Parathyroid adenoma (tissue), 2 donors: ENCODE results near the gene MYO9B.
"Not testable (repeated sequence)": the region's sequence is repeated elsewhere in the genome, so short reads cannot be mapped to it uniquely, and the experiment has no call there.

Source experiments
- H2AFZ ChIP-seq: fragments of 300-600 bp; sonication (generic); one replicate; pipeline ENCODE4 v1.7.0; 2017; ENCODE audit warnings: antibody characterized with exemption, mild to moderate bottlenecking
- H3K27ac ChIP-seq: fragments of 300-600 bp; sonication (generic); one replicate; pipeline ENCODE4 v1.7.0; 2017
- H3K27me3 ChIP-seq: fragments of 300-600 bp; sonication (generic); one replicate; pipeline ENCODE4 v1.7.0; 2017; ENCODE audit warnings: low read length; ENCODE audit not compliant: control insufficient read depth, insufficient read depth
- H3K36me3 ChIP-seq: fragments of 300-600 bp; sonication (generic); one replicate; pipeline ENCODE4 v1.7.0; 2017; ENCODE audit warnings: low read length; ENCODE audit not compliant: control insufficient read depth, insufficient read depth
- H3K4me1 ChIP-seq: fragments of 300-600 bp; sonication (generic); one replicate; pipeline ENCODE4 v1.7.0; 2017; ENCODE audit warnings: control low read depth
- H3K4me2 ChIP-seq: fragments of 300-600 bp; sonication (generic); one replicate; pipeline ENCODE4 v1.7.0; 2017; ENCODE audit warnings: low read length
- H3K4me3 ChIP-seq: fragments of 300-600 bp; sonication (generic); one replicate; pipeline ENCODE4 v1.7.0; 2017; ENCODE audit warnings: low read depth, low read length
- H3K79me2 ChIP-seq: fragments of 300-600 bp; sonication (generic); one replicate; pipeline ENCODE4 v1.7.0; 2017; ENCODE audit warnings: control low read depth
- H3K9ac ChIP-seq: fragments of 300-600 bp; sonication (generic); one replicate; pipeline ENCODE4 v1.7.0; 2017; ENCODE audit warnings: mild to moderate bottlenecking
- H3K9me3 ChIP-seq: fragments of 300-600 bp; sonication (generic); one replicate; pipeline ENCODE4 v1.7.0; 2017; ENCODE audit warnings: low read length; ENCODE audit not compliant: control insufficient read depth
- TF ChIP-seq, protein P1 (sequence below): fragments of 300-600 bp; sonication (generic); IDR thresholded peaks from one replicate; pipeline ENCODE4 v1.7.0; 2017; ENCODE audit warnings: antibody characterized with exemption, mild to moderate bottlenecking
- donor health status: primary hyperparathyroidism.

The MYO9B gene

GRCh38 chr19:17101686-17102628 is 26.4 kb downstream of the MYO9B start:
- TF ChIP-seq, protein P1, sequence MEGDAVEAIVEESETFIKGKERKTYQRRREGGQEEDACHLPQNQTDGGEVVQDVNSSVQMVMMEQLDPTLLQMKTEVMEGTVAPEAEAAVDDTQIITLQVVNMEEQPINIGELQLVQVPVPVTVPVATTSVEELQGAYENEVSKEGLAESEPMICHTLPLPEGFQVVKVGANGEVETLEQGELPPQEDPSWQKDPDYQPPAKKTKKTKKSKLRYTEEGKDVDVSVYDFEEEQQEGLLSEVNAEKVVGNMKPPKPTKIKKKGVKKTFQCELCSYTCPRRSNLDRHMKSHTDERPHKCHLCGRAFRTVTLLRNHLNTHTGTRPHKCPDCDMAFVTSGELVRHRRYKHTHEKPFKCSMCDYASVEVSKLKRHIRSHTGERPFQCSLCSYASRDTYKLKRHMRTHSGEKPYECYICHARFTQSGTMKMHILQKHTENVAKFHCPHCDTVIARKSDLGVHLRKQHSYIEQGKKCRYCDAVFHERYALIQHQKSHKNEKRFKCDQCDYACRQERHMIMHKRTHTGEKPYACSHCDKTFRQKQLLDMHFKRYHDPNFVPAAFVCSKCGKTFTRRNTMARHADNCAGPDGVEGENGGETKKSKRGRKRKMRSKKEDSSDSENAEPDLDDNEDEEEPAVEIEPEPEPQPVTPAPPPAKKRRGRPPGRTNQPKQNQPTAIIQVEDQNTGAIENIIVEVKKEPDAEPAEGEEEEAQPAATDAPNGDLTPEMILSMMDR = no peak
- no peak overlapping the region for H2AFZ ChIP-seq
- no peaks in the 10 kb centered on the region for H3K4me1 ChIP-seq
- H3K27me3 ChIP-seq = no peaks in the 10 kb centered on the region
- no peak overlapping the region for H3K4me3 ChIP-seq
- peaks cover 15% of the 10 kb centered on the region for H3K79me2 ChIP-seq
- H3K9me3 ChIP-seq = no peaks in the 10 kb centered on the region
- no peak overlapping the region for H3K27ac ChIP-seq
- H3K9ac ChIP-seq = no peak overlapping the region
- H3K4me2 ChIP-seq = no peak overlapping the region
- no peaks in the 10 kb centered on the region for H3K36me3 ChIP-seq

DNA sequence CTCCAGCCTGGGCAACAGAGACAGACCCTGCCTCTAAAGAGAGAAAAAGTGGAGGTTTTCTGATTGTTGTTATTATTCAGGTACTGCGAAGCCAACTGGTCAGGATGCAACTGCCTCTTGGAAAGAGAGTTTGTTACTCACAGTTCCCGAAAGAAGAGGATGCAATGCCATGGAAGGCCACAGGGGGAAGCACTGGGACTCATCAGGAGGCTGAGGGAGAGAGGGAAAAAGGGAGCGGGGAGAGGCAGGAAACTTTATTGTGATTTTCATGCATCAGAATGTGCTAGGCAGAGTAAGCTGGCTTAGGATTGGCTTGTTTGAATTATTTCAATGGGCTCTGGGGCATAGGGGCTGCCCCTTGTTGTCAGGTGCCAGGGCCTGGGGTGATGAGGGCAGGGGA is 27.6 kb downstream of the MYO9B start:
- Histone ChIP-seq H3K4me1 (no peaks in the 10 kb centered on the region), H3K9me3 (no peaks in the 10 kb centered on the region), H3K4me2 (no peak overlapping the region), H3K36me3 (no peaks in the 10 kb centered on the region), H3K79me2 (peaks cover 12% of the 10 kb centered on the region), H3K9ac (no peak overlapping the region), H2AFZ (no peak overlapping the region), H3K27me3 (no peaks in the 10 kb centered on the region), H3K4me3 (no peak overlapping the region), H3K27ac (no peak overlapping the region)
- TF ChIP-seq, protein P1 = peak; percentile 15

DNA sequence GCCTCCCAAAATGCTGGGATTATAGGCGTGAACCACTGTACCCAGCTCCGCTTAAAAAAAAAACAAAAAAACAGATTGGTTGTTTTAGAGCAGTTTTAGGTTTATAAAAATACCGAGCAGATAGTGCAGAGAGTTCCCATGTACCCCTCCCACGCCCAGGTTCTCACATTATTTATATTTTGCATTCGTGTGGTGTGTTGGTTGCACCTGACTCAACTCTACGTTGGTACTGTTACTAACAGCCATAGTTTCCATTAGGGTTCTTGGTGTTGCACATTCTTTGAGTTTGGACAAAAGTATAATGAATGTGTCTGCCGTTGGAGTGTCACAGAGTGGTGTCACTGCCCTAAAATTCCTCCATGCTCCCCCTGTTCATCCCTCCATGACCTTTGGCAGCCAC is 29.1 kb downstream of the MYO9B start:
- peaks cover 5% of the 10 kb centered on the region for H3K79me2 ChIP-seq
- H3K27me3 ChIP-seq = no peaks in the 10 kb centered on the region
- TF ChIP-seq, protein P1 = no peak
- H3K4me2 ChIP-seq = no peak overlapping the region
- no peaks in the 10 kb centered on the region for H3K9me3 ChIP-seq
- H3K4me1 ChIP-seq = no peaks in the 10 kb centered on the region
- H3K4me3 ChIP-seq = no peak overlapping the region
- no peak overlapping the region for H2AFZ ChIP-seq
- no peak overlapping the region for H3K27ac ChIP-seq
- no peaks in the 10 kb centered on the region for H3K36me3 ChIP-seq
- H3K9ac ChIP-seq = no peak overlapping the region

DNA sequence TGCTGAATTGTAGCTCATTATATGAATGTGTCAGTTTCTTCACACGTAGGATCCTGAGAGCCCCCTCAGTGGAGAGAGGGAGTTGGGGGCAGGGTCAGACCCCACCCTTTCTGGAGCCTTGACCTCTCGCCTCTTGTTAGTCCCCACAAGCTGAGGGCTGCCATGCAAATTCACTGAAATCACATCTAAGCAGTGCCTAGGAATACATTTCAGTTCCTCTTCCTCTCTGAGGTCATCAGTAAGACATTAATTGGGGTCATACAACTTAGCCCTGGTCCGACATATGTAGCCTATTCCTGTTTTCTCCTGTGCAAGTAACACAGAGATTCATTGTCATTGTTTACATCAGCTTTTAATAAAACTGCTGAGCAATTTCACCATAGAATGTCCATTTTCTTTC is 30.0 kb downstream of the MYO9B start:
- H3K4me3 ChIP-seq = no peak overlapping the region
- H3K4me2 ChIP-seq = no peak overlapping the region
- H3K9ac ChIP-seq = no peak overlapping the region
- H3K4me1 ChIP-seq = no peaks in the 10 kb centered on the region
- H3K27me3 ChIP-seq = no peaks in the 10 kb centered on the region
- no peaks in the 10 kb centered on the region for H3K36me3 ChIP-seq
- H3K27ac ChIP-seq = no peak overlapping the region
- TF ChIP-seq, protein P1 = no peak
- H3K9me3 ChIP-seq = no peaks in the 10 kb centered on the region
- H3K79me2 ChIP-seq = peaks cover 5% of the 10 kb centered on the region
- no peak overlapping the region for H2AFZ ChIP-seq

- not testable (repeated sequence) for H2AFZ ChIP-seq, H3K9me3 ChIP-seq, H3K9ac ChIP-seq, H3K4me2 ChIP-seq, H3K4me3 ChIP-seq, H3K4me1 ChIP-seq, H3K27me3 ChIP-seq, H3K27ac ChIP-seq, H3K36me3 ChIP-seq
- H3K79me2 ChIP-seq = peaks cover 10% of the 10 kb centered on the region
Measured at GRCh38 chr19:17106964-17107363, 31.4 kb downstream of the MYO9B start.
